Epidermal melanocyte (primary cell): ENCODE measurements around the gene C4A.
"Not testable (repeated sequence)": the region's sequence is repeated elsewhere in the genome, so short reads cannot be mapped to it uniquely, and the experiment has no call there.

Experiments used
- DNase-seq: peaks from one replicate; pipeline ENCODE4 v3.0.0; 2011; ENCODE audit warnings: low spot score; ENCODE audit not compliant: insufficient read length

C4A gene

GRCh38 chr6:31981744-31982143, at the start of gene C4A:
TSS of gene C4A (plus strand) at chr6:31982057. CDS start at chr6:31982108, 51 bp downstream.
- not testable (repeated sequence) for DNase-seq

GRCh38 chr6:31932137-31932536, 49.7 kb upstream of the C4A start:
- not testable (repeated sequence) for DNase-seq

- DNase-seq, result no peak
These were observed 48.3 kb upstream of the C4A start for GRCh38 chr6:31933537-31933936.

- no peak for DNase-seq
These were observed 46.8 kb upstream of the C4A start for GRCh38 chr6:31935021-31935420.

- DNase-seq, result no peak
These were observed 46.0 kb upstream of the C4A start for GRCh38 chr6:31935823-31936222.

- no peak for DNase-seq
These were observed 41.6 kb upstream of the C4A start for GRCh38 chr6:31940256-31940664.

GRCh38 chr6:31943742-31944141, 38.1 kb upstream of the C4A start:
- no peak for DNase-seq

GRCh38 chr6:31945154-31945506, 36.7 kb upstream of the C4A start:
- DNase-seq, result no peak

GRCh38 chr6:31945507-31946369, 36.1 kb upstream of the C4A start, which contains the start of gene CFB:
TSS of gene CFB (plus strand) at chr6:31946095. CDS start at chr6:31946222, 127 bp downstream.
- peak; percentile 38 for DNase-seq

- DNase-seq, result no peak
These were observed 35.4 kb upstream of the C4A start for GRCh38 chr6:31946370-31946885.

- DNase-seq, result no peak
These were observed 34.7 kb upstream of the C4A start for GRCh38 chr6:31947070-31947675.

GRCh38 chr6:31947864-31948263, 34.0 kb upstream of the C4A start:
- no peak for DNase-seq

- DNase-seq, result no peak
These were observed 33.6 kb upstream of the C4A start for GRCh38 chr6:31948306-31948705.

- DNase-seq, result no peak
These were observed 33.0 kb upstream of the C4A start for GRCh38 chr6:31948753-31949413.

- no peak for DNase-seq
These were observed 31.8 kb upstream of the C4A start for GRCh38 chr6:31949926-31950548.

GRCh38 chr6:31952140-31952805, 29.6 kb upstream of the C4A start:
- peak; percentile 73 for DNase-seq

- no peak for DNase-seq
These were observed 29.0 kb upstream of the C4A start for GRCh38 chr6:31952890-31953289.

- no peak for DNase-seq
These were observed 27.3 kb upstream of the C4A start for GRCh38 chr6:31954511-31954910.

- no peak for DNase-seq
These were observed 25.1 kb upstream of the C4A start for GRCh38 chr6:31956796-31957195.

- DNase-seq, result no peak
These were observed 23.5 kb upstream of the C4A start for GRCh38 chr6:31958412-31958740.
